Smooth muscle cell of the pulmonary artery (primary cell): ENCODE data around the gene ADAMTS3. TPM values are rescaled to one million over a fixed set of nuclear protein-coding genes. Genes with fewer than 3 reads are reported as not detected.

Source experiments
- total RNA-seq: library from RNA; depleted of rRNA; stranded (reverse); fragments of >200 nt; gene quantifications from 2 replicates; pipeline ENCODE4 v1.2.3, GENCODE V29; 2014

The ADAMTS3 gene
- 3.8 and 5.0 TPM in 2 replicates for total RNA-seq

DNA sequence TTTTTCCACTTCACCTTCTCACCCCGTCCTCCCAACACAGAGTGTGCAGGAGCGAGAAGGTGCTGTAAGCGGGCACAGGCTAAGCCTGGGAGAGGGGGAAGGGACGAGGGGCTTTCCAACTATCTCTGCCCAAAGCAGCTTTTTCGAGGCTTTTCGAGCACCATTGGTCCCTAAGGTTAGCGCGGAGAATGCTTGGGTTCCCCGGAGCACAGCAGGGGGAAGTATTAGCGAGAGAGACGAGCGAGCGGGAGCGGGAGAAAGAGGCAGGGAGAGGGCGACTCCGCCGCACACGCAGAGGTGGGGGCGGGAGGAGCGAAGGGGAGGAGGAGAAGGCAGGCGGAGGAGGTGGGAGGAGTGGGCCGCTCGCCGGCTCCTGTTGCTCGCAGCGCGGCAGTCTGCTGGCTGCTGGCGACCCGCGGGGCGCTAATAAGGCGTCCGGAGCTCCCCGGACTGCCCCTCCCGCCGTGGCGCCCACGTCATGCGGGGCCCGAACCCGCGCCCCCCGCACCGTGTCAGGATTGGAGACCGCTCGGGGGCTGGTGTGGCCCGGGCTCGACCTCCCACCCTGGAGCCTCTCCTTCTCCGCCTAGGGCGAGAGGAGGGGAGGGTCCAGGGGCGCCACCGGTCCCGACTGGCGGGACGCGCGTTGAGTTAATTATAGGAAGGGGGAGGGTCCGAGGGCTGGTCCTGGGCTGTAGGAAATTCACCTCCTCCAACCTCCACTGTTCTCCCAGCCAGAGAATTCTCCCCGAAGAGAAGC, at the start of gene ADAMTS3:
Gene ADAMTS3 (minus strand): TSS at position 263 of the 760 bp plus-strand sequence. CDS start 459 bp downstream, outside the sequence.

